Nephron (organoid): Measurements from ENCODE around the gene ADH7.

Experiments
- H3K27ac Mint-ChIP-seq, 3 experiments: 2 replicates each; pipeline ENCODE4 v1.8.0; 2020; ENCODE audit warnings: mixed read lengths in 3 of 3, mild to moderate bottlenecking in 2 of 3, moderate library complexity in 1 of 3
- H3K27me3 Mint-ChIP-seq: 2 replicates; pipeline ENCODE4 v1.8.0; 2021; ENCODE audit warnings: low read depth, mild to moderate bottlenecking, moderate library complexity, mixed read lengths
- H3K36me3 Mint-ChIP-seq: 2 replicates; pipeline ENCODE4 v1.8.0; 2020; ENCODE audit warnings: low read depth, mixed read lengths
- H3K4me1 Mint-ChIP-seq: 2 replicates; pipeline ENCODE4 v1.8.0; 2020; ENCODE audit warnings: mixed read lengths
- H3K4me3 Mint-ChIP-seq, 3 experiments: 2 replicates each; pipeline ENCODE4 v1.8.0; 2020; ENCODE audit warnings: mild to moderate bottlenecking in 3 of 3, mixed read lengths in 3 of 3, moderate library complexity in 2 of 3
- H3K9me3 Mint-ChIP-seq: 2 replicates; pipeline ENCODE4 v1.8.0; 2020; ENCODE audit warnings: mixed read lengths
- CTCF ChIP-seq, 3 experiments: fragments of 200-600 bp; sonication (generic); IDR thresholded peaks; one replicate each; pipeline ENCODE4 v1.5.0; 2021; ENCODE audit warnings: antibody characterized with exemption in 3 of 3; ENCODE audit not compliant: unreplicated experiment in 3 of 3

The ADH7 gene

GRCh38 chr4:99435154-99435553 lies at the start of gene ADH7:
TSS of gene ADH7 (minus strand) at chr4:99435342. CDS start at chr4:99435233, 109 bp downstream.
- Mint-ChIP-seq H3K4me3 (no peak within 1 kb of the TSS), H3K36me3 (no peaks in the 10 kb centered on the region), H3K4me1 (no peaks in the 10 kb centered on the region), H3K27me3 (no peaks in the 10 kb centered on the region), H3K27ac (no peak within 1 kb of the TSS), H3K9me3 (no peaks in the 10 kb centered on the region)
- no peak for TF ChIP-seq CTCF (IDR thresholded peaks at IDR 0.05; ENCODE audit: unreplicated experiment in 3 of 3)

- Mint-ChIP-seq H3K27me3 (no peaks in the 10 kb centered on the region), H3K36me3 (no peaks in the 10 kb centered on the region), H3K9me3 (peaks cover 45% of the 10 kb centered on the region), H3K4me3 (no peak overlapping the region), H3K4me1 (no peaks in the 10 kb centered on the region), H3K27ac (no peak overlapping the region)
- no peak for TF ChIP-seq CTCF (IDR thresholded peaks at IDR 0.05; ENCODE audit: unreplicated experiment in 3 of 3)
Observed at GRCh38 chr4:99483636-99484035, 48.5 kb upstream of the ADH7 start.

GRCh38 chr4:99473131-99473530 lies 38.0 kb upstream of the ADH7 start:
- no peak overlapping the region for H3K4me3 Mint-ChIP-seq
- TF ChIP-seq CTCF (IDR thresholded peaks at IDR 0.05; ENCODE audit: unreplicated experiment in 3 of 3) = no peak

GRCh38 chr4:99471896-99472295 lies 36.8 kb upstream of the ADH7 start:
- Mint-ChIP-seq H3K27me3 (no peaks in the 10 kb centered on the region), H3K36me3 (no peaks in the 10 kb centered on the region), H3K9me3 (no peaks in the 10 kb centered on the region), H3K4me1 (no peaks in the 10 kb centered on the region), H3K27ac (no peak overlapping the region), H3K4me3 (no peak overlapping the region)
- no peak for TF ChIP-seq CTCF (IDR thresholded peaks at IDR 0.05; ENCODE audit: unreplicated experiment in 3 of 3)

More at GRCh38 chr4:99473131-99473530, 38.0 kb upstream of the ADH7 start:
- Mint-ChIP-seq H3K4me1 (no peaks in the 10 kb centered on the region), H3K27me3 (no peaks in the 10 kb centered on the region), H3K27ac (no peak overlapping the region), H3K36me3 (no peaks in the 10 kb centered on the region), H3K9me3 (no peaks in the 10 kb centered on the region)

GRCh38 chr4:99471349-99471748 lies 36.2 kb upstream of the ADH7 start:
- Mint-ChIP-seq H3K4me1 (no peaks in the 10 kb centered on the region), H3K27ac (no peak overlapping the region), H3K9me3 (no peaks in the 10 kb centered on the region), H3K36me3 (no peaks in the 10 kb centered on the region), H3K4me3 (no peak overlapping the region), H3K27me3 (no peaks in the 10 kb centered on the region)
- TF ChIP-seq CTCF (IDR thresholded peaks at IDR 0.05; ENCODE audit: unreplicated experiment in 3 of 3) = no peak

- Mint-ChIP-seq H3K27me3 (peaks cover 2% of the 10 kb centered on the region), H3K36me3 (no peaks in the 10 kb centered on the region), H3K9me3 (no peaks in the 10 kb centered on the region), H3K27ac (no peak overlapping the region), H3K4me3 (no peak overlapping the region), H3K4me1 (no peaks in the 10 kb centered on the region)
- no peak for TF ChIP-seq CTCF (IDR thresholded peaks at IDR 0.05; ENCODE audit: unreplicated experiment in 3 of 3)
Observed at GRCh38 chr4:99468889-99469288, 33.7 kb upstream of the ADH7 start.
